Fibroblast of skin of right quadriceps (primary cell): ENCODE data around the gene VN1R5.
"Not testable (repeated sequence)": the region's sequence is repeated elsewhere in the genome, so short reads cannot be mapped to it uniquely, and the experiment has no call there.

ENCODE experiments used
- DNase-seq: peaks from one replicate; pipeline ENCODE4 v3.0.0-alpha.2; 2013

Gene VN1R5

GRCh38 chr1:247274605-247275256 is 18.9 kb downstream of the VN1R5 start:
- DNase-seq = no peak

GRCh38 chr1:247277191-247277590 is 21.3 kb downstream of the VN1R5 start:
- no peak for DNase-seq

DNA sequence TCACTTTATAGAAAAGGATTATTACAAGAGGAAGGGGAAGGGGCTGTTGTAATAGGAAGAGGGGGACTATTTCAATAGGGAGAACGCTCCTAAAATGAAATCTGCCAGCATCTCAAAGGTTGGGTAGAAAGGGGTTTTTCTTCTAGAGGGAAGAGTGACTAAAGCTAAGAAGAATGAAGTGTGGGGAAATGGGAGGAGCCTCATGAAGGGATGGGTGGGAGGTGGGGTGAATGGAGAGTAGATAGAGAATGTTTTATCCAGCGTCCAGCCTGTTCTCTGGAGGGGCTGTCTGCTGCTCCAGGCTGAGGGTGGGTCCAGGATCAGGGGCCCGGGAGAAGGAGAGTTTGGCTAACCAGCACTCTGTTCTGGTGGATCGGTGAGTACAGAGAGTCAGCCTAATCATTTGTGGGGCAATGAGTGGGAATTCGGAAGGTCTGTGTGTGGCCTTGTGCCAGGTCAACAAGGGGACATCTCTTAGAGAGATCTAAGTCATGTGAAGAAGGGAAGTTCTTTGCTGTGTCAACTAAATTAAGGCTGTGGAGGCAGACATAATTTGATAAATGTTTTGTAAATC is 25.2 kb downstream of the VN1R5 start:
- DNase-seq = no peak

DNA sequence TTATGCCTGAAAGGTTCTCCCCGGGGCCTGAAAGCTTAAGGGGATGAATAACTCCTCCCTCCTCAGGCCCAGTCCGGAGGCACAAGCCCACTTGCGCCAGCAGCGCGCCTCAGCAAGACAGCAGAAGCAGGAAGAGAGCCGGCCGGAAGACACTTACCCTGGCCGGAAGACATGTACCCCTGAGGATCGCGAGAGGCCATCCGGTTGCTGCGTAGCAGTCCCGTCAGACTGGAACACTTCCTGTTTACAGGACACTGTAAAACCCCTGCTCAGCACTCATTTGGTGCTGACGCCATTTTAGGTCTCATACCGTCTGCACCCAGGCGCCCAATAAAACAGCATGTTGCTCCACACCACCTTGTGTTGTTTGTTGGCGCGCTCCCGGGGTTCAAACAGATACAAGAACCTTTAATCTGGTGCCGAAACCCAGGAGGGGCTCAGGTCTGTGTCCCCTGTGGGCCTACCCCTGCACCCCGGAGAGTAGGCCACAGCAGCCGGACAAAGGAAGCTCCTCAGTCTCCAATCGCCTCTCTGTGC is 30.3 kb downstream of the VN1R5 start:
- DNase-seq = no peak

GRCh38 chr1:247287460-247287859 is 31.6 kb downstream of the VN1R5 start:
- no peak for DNase-seq

DNA sequence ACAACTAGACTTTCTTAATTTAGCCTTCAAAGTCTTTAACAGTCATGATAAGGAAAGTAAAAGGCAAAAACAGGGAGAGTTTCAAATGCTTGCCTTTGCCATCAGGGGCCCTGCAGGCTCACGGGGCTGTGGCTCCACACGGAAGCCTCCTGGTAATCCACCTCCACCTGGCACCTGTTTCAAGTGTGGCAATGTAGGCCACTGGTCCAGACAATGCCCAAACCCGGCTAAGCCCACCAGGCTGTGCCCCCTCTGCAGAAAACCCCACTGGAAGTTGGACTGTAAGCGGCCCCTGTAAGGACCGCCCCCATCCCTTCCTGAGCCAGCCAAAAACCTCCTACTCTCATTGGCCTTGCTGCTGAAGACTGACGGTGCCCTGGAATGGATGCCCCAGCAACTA is 32.5 kb downstream of the VN1R5 start:
- DNase-seq = no peak

DNA sequence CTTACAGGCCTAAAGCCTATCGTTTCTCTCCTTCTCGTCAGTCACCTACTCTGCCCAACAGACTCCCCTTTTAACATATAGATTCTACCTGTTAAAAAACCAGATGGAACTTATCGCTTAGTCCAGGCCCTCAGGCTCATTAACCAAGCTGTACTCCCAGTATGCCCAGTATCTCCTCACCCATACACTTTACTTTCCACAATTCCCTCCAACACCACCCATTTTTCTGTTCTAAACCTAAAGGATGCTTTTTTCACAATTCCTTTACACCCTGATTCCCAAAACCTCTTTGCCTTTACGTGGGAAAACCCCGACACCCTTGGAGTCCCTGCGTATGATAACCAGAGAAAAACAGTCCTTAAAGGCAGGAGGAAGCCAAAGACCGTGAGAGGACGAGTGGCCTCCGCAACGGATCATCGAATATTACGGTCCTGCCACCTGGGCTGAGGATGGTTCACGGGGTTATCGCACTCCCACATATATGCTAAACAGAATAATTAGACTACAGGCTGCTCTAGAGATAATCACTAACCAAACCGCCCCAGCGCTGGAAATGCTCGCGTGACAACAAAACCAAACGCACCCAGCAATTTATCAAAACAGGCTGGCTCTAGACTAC is 33.5 kb downstream of the VN1R5 start:
- not testable (repeated sequence) for DNase-seq

DNA sequence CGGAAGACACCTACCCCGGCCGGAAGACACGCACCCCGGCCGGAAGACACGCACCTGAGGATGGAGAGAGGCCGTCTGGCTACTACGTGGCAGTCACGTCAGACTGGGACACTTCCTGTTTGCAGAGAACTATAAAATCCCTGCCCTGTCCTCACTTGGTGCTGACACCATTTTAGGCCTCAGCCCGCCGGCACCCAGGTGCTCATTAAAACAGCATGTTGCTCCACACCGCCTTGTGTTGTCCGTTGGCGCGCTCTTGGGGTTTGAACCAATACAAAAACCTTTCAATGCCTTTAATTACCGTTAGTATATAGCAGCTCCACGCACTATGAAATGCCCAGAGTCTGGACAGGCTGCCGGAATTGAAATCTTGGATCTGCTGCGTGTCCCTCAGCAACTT is 34.7 kb downstream of the VN1R5 start:
- no peak for DNase-seq

DNA sequence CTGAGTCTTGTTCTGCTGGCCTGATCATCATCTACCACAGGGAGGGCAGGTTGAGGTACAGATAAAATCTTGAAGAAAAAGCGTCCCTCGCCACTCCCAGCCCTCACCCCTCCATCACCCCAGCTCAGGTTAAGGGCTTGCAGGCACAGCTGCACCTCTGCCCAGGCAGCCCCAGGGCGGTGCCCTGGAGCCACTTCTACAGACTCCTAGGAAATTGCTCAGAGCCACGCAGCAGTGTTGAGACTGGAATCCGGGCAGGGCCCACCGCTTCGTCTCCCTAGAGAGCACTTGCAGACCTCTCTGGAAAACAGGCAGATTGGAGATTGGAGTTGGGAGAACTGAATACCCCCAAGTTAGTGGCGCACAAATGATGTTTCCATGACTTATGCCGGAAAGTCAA is 35.3 kb downstream of the VN1R5 start:
- no peak for DNase-seq

DNA sequence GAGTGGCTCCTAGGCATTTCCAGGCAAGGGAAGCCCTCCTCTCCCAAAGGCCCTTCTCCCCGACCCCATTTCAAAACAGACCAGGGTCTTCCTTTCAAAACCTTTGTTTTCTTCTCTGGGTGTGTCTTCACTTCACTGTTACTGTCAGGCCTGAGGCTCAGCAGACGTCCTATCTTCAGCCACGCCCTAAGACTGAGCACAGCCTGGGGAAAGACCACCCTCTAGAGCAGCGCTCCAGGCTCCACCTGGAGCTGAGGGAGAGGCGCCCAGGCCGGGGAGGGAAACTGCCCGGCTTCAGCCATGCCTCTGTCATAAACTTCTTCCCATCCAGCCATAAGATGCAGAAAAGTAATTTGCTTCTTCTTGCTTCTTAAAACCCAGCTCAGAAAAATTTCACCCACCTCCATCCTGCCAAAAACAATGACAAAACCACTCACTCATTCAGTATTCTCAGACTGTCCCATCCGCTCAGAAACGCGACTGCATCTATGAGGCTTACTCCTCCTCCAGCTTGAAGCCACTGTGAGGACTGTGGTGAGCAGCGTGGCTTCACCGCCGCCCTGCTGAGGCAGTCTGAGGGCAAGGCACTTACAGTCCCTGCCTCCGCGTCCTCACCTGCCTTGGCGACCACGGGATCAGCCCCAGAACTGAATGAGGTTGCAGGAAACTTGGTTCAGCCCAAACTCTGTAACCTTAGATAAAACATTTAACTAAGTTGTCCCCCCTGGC is 36.1 kb downstream of the VN1R5 start:
- no peak for DNase-seq

DNA sequence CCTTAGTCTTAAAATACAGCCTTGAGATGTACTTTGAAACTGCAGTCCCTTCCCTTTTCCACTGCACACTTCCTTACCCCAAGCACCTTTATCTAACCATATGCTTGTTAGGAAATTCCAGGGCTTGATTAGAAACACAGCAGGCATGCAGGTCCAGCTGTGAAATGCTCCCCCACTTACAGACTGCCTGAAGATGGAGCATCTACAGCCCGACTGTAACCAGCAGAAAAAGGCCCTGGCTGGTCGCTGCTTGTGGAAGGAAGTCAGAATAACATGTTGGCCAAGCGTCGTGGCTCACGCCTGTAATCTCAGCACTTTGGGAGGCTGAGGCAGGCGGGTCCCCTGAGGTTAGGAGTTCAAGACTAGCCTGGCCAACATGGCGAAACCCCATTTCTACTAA is 37.2 kb downstream of the VN1R5 start:
- DNase-seq = peak; percentile 22

- peak; percentile 54 for DNase-seq
Observed at GRCh38 chr1:247294282-247294681, 38.4 kb downstream of the VN1R5 start.

DNA sequence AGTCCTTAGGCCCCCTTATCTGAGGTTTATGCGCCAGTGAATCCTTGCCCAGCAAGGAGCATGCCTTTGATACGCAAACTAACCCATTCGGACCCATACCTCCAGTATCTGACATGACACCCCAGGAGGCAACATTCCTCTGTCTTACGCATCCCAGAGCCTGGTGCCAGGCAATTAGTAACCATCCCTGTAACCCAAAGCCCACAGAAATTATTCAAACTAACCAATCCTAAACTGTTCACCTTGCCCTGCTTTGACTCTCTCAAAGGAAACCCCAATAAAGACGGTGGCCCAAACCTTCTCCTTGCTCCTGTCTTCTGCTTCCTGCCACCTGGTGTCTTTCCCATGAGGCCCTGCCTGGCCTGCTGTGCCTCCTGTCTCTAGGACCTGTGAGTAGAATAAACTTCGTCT is 39.4 kb downstream of the VN1R5 start:
- no peak for DNase-seq

- DNase-seq = no peak
Observed at GRCh38 chr1:247295746-247296145, 39.9 kb downstream of the VN1R5 start.

- no peak for DNase-seq
Observed at GRCh38 chr1:247296599-247297180, 40.8 kb downstream of the VN1R5 start.

DNA sequence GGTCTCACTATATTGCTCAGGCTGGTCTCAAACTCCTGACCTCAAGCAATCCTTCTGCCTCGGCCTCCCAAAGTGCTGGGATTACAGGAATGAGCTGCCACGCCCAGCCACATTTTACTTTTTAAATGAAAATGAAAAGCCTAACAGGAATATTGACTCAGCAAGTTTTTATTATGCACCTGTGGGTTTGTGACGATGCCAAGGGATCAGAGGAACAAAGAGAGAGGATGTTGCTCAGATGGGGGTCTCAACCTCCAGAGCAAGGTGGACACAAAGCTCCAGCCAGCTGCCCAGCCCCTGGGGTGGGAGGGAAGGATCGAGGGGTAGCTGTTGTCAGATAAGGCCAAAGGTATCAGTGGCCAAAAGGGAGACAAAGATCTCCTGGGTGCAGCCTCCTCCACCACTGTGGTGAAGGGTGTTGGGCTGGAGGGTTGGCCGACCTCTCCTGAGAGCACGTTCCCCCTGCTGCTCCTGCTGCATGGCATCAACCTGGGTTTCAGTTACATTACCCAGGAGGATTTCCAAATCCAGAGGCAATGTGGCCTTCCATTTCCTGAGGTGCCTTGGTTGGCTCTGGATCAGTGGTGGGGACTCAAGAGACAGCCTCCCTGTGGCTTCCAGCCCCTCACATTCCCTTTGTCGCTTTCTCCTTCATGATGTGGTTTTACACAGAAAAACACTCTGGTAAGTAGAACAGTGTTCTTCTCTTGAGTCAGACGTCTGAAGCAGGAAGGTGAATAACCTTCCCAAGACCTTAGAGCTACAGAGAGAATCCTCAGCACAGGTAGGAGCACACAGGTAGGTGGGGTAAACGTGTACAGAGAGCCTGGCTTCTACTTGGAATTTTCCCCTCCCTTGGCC is 41.6 kb downstream of the VN1R5 start:
- no peak for DNase-seq

- DNase-seq = no peak
Observed at GRCh38 chr1:247298124-247298481, 42.2 kb downstream of the VN1R5 start.

GRCh38 chr1:247298701-247299100 is 42.8 kb downstream of the VN1R5 start:
- no peak for DNase-seq

- DNase-seq = no peak
Observed at GRCh38 chr1:247299723-247300381, 44.0 kb downstream of the VN1R5 start.

DNA sequence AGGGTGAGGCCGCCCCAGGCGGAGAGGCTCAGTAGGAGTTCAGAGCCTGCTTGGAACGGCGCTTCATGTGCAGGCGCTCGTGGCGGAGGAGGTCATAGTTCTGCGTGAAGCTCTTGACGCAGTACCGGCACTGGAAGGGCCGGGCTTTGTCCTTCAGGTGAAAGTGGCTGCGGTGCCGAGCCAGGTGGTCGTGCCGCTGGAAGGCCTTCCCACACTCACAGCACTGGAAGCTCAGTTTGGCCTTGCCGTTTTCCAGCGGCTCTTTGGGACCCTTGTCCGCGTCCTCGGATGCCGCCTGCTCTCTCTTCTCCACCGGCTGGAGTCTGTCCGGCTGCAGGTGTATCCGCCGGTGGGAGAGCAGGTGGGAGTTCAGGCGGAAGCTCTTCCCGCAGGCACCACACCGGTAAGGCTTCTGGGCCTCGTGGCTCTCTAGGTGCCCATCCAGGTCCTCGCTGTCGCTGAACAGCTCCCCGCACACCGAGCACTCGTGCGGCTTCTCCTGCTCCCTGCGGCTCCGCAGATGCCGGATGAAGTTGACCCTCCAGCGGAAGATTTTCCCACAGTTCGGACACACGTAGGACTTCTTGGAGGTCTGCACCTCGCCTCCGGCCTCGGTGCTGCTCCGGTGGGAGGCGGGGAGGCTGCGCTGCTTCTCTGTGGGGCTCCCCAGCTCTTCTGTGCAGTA is 44.8 kb downstream of the VN1R5 start:
- DNase-seq = no peak

- no peak for DNase-seq
Observed at GRCh38 chr1:247301176-247301540, 45.3 kb downstream of the VN1R5 start.
